Measurements from ENCODE around the gene EXOC6B.

Gene EXOC6B

GRCh38 chr2:72140621-72140960, 685.2 kb downstream of the EXOC6B start:
- no peak for DNase-seq

GRCh38 chr2:72139874-72140620, 685.8 kb downstream of the EXOC6B start:
- DNase-seq, result no peak

GRCh38 chr2:72139471-72139873, 686.4 kb downstream of the EXOC6B start:
- DNase-seq, result no peak

DNA sequence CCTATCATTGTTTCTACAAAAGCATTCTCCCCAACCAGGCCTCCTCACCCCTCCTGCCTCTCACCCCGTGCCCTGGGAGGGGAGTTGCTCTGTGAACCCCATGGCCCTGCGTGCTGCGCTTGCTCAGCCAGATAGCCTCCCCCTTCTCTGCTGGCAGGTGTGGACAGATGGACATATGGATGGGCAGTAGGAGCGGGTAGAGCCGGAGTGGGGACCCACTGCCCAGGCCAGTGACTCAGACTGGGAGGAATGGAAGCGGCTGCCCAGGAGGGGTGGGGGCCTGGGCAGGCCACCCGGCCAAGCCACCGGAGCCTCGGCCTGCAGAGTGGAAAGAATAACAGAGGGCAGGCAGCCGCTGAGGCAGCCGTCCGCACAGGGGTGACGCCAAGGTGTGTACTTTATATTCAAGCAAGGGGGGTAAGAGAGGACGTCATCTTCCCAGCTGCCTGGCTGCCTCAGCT, 686.9 kb downstream of the EXOC6B start:
- DNase-seq, result no peak

DNA sequence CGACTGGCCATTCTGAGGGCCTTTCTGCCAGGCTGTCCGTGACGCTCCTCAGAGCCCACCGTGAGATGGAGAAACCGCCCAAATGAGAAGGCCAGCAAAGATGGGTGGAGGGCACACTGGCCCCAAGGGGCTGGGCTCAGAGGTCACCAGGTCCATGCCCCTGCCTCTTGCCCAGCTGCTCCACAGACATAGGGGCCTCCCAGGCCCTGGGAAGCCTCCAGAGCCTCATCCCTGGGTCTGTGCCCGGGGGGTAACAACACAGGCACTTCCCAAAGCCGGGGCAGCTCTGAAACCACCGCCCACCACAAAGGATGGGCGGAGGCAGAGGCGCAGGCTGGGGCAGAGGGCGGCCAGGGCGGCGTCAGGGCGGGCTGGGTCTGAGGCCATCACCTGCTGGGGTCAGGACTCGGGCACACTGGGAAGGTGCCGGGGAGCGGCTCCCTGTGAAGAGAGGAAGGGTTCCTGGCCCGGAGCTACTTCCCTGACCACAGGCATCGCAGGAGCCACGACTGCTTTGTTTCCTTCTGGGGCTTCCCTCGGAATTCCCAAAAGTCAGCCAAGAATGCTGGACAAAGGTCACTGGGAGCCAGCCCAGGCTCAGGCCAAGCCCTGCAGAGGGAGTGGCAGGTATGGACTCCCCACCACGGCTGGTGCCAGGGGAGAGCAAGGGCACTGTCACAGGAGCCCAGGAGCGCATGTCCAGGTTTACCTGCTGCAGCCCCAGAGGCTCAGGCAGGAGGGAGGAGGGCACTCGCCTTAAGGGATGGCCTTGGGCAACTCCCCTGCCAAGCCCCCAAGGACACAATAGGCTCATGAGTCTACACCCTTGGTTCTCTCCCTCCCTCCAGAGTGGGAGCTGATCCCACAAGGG, 687.6 kb downstream of the EXOC6B start:
- no peak for DNase-seq

DNA sequence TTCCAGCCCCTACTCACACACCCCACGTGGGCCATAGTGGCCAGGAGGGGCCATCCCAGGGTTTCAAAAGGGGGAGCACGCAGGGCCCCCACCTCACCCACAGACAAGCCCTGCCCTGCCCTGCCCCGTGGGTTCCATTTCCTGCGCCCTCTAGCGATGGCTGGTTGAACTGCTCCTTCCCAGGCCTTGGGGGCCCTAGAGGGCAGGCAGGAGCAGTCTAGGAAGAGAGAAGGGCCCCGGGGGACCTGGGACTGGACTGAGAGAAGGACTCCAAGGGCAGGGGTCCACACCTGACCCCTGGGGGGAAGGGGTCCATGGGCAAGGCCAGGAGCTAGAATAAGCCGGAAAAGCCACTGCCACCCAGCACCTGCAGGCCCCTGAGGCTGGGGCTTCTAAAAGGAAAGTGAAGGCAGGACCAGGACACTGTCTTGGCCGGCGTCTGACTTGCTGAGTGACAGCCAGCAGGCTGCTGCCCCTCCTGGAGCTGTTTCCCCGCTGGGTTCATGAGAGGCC, 688.3 kb downstream of the EXOC6B start:
- DNase-seq, result peak; percentile 13

DNA sequence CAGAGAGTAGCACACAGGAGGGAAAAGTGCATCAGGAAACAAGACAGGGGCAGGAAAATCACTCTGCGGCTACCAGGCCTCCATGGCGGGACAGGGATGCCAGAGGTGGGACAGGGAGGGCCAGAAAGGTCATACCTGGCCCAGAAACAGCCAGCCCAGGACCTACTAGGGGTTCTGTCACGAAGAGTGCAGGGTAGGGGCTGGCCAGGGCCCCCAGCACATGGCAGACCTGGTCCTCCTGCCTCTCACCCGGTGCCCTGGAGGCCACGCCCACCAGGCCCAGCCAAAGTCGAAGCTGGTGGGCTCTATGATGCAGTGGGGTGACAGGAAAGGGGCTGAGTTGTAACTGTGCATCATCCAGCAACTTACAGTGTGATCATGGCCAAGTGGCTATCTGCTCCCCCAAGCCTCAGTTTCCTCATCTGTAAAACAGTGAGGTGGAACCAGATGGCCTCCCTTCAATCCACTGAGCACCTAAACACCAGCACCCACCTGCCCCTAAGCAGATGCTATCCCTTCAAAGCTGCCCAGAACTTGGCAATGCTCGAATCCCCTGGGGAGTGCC, 688.8 kb downstream of the EXOC6B start:
- DNase-seq, result no peak

- DNase-seq, result no peak
These were observed 689.5 kb downstream of the EXOC6B start for GRCh38 chr2:72136331-72136730.

DNA sequence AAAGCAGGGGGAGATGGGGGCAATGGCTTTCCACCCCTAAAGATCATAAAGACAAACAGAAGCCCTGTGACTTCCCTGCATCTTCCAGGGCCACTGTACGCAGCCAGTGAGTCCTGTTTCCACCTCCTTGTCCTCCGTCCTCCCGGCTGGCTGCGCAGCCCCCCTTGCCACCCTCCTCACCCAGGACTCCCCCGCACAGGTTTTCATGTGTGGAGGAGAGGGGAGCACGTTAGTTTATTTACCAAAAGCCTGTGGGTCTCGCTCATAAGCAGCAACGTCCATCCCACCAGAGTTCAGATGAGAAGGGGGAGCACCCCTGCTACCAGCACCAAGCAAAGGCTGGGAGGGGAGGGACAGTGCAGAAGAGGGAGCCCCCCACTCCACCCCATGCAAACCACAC, 689.9 kb downstream of the EXOC6B start:
- no peak for DNase-seq

GRCh38 chr2:72134997-72135800, 690.6 kb downstream of the EXOC6B start:
- DNase-seq, result no peak

DNA sequence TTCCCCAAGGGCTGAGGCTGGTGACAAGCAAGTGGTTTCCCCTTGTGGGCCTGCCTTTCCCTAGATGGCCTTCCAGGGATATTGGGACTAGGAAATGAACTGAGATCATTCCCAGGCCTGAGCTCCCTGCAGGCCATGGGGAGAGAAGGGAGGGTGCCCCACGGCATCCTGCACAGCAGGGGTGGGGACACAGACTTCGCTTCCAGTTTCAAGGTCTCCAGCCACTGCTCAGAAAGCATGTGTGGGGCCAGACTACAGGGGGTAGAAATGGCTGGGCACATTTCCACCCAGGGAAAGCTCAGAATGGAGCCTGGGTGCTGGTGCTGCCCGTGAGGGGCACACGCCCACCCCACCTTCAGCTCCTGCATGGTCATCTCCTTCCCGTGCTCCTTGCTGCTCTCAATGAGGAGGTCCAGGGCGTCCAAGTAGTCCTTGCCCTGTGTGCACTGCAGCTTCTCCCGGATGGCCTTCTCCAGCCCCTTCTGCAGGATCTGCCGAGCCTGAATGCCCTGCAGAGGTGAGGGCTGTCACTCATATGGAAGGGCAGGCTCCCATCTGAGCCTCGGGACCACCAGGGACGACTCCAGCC, 691.3 kb downstream of the EXOC6B start:
- no peak for DNase-seq

DNA sequence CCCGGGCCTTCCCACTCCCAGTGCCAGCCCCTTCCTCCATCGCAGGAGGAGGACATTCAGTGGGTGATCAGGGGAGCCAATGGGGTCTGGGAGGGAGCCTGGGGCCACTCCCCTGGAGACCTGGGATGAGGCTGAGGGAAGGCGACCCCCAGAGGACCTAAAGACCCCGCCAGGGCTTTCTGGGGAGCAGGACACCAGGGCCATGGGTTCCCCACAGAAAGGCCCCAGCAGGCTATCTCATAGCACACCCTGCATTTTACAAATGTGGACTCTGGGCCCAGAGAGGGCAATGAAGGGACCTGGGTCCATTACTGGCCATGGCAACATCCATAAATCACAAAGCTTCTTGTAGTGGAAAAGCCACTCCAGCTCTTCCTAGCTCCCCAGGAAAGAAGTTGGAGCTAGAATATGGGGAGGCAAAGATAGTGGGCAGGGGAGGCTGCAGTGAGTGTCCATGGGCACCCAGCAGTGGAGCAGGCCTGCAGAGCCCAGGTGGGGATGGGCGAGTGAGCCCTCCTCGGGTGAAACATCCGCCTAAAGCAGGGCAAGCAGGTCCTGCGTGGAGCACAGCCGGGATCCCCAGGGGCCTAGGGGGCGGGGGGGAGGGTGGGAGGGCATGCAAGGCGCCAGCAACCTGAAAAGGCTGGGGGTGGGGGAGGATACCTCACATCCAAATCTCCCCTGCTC, 692.0 kb downstream of the EXOC6B start:
- DNase-seq, result no peak

GRCh38 chr2:72132981-72133720, 692.7 kb downstream of the EXOC6B start:
- DNase-seq, result no peak

DNA sequence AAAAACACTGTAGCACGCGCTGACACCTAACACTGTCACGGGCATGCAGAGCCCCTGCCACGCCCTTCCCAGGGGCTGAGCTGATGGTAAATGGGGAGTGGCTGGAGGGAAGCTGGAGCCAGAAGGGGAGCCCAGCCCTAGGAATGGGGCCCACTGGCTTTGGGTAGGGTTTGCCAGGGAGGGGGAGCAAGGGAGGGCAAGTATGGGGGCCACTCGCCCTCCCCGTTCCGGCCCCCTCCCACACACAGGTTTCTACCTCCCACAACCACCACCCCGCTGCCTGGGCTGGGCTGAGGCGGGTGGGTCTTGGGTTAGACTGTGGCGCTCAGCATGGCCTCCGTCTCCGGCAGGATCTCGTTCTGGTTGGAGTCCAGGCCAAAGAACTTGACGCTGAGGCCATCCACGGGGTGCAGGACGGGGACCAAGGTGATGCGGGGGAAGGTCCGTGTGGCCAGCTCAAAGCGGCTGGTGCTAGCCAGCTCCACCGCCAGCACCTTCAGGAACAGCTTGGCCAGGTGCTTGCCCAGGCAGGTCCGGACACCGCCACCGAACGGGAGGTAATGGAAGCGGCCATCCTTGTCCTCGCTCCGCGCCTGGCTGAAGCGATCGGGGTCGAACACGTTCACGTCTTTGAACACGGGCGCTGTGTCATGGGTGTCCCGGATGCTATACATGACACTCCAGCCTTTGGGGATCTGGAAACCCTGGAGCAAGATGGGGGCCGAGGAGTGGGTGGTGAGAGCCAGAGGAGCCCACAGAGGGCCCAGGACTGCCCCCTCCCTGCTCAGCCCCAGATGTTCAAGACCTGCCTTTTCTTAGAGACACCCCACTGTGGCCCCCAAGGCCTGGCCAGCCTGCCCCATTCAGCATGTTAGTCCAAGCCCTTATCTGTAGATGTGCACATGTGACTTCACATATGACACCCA, 693.7 kb downstream of the EXOC6B start:
- DNase-seq, result no peak

DNA sequence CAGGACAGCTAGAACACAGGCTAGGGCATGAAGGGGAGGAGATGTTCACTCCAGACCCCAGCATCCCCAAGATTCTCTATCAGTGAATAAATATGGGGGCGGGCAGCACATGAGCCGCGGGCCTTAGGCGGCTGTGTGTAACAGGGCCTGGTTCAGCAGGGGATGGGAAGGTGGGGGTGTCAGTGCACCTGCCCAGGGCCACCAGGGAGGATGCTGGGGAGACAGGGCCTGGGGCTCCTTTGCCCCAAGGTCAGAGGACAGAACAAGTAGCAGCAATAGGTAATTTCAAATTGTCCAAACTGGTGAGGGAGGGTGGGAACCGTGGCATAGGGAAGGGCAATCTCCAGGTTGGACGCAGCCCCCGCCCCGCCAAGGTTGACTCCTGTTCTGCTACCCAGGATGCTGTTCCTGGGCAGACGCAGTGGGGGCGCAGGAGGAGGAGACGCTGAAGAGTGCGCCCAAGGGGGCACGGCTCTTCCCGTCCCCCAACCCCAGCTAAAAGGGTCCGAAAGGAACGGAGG, 694.4 kb downstream of the EXOC6B start:
- DNase-seq, result no peak

DNA sequence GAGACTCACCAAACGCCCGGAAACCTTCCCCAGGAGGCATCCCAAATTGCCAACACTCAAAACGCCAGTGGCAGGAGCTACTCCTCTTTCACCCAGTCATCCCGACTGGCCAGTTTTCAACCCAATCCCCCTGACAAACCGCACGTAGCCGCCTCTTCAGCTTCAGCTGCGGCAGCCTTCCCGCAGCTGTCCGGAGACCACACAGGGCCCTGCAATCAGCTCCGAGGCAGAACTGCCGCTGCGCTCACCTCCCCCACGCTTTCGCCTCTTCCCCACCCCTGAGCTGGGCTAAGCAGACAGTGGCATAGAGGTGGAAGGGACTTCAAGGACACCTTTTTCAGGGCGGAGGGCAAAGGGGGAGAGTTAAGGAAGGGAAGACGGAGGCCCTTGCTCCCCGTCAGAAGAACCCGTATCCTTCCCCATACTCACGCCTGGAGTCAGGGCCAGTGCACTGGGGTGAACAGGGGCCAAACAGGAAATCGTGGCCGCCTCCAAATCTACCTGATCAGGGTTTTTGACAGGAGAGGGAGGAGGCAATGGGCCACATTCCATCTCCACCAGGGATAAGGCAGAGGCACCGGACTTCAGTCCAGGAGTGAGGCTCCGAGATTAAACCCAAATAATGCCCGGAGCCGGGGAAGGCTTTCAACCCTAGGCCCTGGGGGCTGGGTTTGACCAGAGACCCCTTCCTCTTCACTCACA, 695.0 kb downstream of the EXOC6B start:
- no peak for DNase-seq

- no peak for DNase-seq
These were observed 696.0 kb downstream of the EXOC6B start for GRCh38 chr2:72129681-72130340.

DNA sequence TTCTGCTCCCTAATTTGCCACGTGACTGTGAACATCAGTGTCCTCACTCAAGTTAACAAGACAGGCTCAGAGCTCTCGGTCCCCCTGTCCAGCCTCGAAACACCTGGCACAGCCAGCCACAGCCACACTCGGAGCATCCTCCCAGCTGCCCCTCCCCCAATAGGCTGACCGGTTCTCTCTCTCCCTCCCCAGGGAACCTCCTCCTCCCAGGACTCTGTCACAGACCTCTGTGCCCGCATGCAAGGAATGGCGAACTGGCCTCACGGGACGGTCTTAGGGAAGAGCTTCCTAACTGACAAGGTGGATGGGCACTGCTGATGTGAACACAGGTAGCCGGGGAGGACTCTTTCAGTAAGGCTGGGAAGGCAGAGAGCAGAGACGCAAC, 697.0 kb downstream of the EXOC6B start:
- no peak for DNase-seq
